ENCODE measurements around the gene TMEM175.
"Not testable (repeated sequence)": the region's sequence is repeated elsewhere in the genome, so short reads cannot be mapped to it uniquely, and the experiment has no call there.

DNA sequence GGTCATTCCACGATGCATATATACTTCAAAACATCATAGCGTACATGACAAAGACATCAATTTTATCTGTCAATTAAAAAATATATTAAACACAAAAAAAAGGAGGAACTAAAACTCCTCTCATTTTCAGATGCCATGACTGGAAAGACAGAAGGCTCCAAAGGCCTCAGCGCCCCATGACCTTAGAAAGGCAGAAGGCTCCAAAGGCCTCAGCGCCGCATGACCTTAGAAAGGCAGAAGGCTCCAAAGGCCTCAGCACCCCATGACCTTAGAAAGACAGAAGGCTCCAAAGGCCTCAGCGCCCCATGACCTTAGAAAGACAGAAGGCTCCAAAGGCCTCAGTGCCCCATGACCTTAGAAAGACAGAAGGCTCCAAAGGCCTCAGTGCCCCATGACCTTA, 13.7 kb upstream of the TMEM175 start:
- TF ChIP-seq, protein P1, sequence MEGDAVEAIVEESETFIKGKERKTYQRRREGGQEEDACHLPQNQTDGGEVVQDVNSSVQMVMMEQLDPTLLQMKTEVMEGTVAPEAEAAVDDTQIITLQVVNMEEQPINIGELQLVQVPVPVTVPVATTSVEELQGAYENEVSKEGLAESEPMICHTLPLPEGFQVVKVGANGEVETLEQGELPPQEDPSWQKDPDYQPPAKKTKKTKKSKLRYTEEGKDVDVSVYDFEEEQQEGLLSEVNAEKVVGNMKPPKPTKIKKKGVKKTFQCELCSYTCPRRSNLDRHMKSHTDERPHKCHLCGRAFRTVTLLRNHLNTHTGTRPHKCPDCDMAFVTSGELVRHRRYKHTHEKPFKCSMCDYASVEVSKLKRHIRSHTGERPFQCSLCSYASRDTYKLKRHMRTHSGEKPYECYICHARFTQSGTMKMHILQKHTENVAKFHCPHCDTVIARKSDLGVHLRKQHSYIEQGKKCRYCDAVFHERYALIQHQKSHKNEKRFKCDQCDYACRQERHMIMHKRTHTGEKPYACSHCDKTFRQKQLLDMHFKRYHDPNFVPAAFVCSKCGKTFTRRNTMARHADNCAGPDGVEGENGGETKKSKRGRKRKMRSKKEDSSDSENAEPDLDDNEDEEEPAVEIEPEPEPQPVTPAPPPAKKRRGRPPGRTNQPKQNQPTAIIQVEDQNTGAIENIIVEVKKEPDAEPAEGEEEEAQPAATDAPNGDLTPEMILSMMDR (IDR thresholded peaks at IDR 0.05; ENCODE audit: insufficient read depth, low read length): not testable (repeated sequence)
- TF ChIP-seq POLR2AphosphoS5 (IDR thresholded peaks at IDR 0.05; ENCODE audit: low read depth); GABPA (IDR thresholded peaks at IDR 0.05; ENCODE audit: low read depth); SPI1 (IDR thresholded peaks at IDR 0.05; ENCODE audit: borderline replicate concordance, low read depth): not testable (repeated sequence)

Measured in HL-60 (cell line).